IPS DF 6.9 (cell line): Measurements from ENCODE around the gene MAGEF1.

Experiments
- DNase-seq: peaks from one replicate; pipeline ENCODE4 v3.0.0-alpha.2; 2013; ENCODE audit warnings: low read depth, low spot score
- H3K27ac ChIP-seq: one replicate; pipeline ENCODE4 v1.5.1; 2013; ENCODE audit warnings: low read length, control low read depth
- H3K27me3 ChIP-seq: 2 replicates; pipeline ENCODE4 v1.6.1; 2013; ENCODE audit warnings: mild to moderate bottlenecking, low read length; ENCODE audit not compliant: control insufficient read depth, insufficient read depth
- H3K36me3 ChIP-seq: 2 replicates; pipeline ENCODE4 v1.6.1; 2013; ENCODE audit warnings: low read length; ENCODE audit not compliant: control insufficient read depth, insufficient read depth
- H3K4me1 ChIP-seq: 2 replicates; pipeline ENCODE4 v1.6.1; 2013; ENCODE audit warnings: low read length; ENCODE audit not compliant: control insufficient read depth, insufficient read depth
- H3K4me3 ChIP-seq: 2 replicates; pipeline ENCODE4 v1.5.1; 2013; ENCODE audit warnings: mild to moderate bottlenecking, low read length
- H3K9me3 ChIP-seq: 2 replicates; pipeline ENCODE4 v1.6.1; 2013; ENCODE audit warnings: low read length, inconsistent platforms; ENCODE audit not compliant: control insufficient read depth, insufficient read depth
- WGBS: extraction: QIAGEN DNeasy Blood & Tissue Kit; methylation state at CpG from one replicate; pipeline ENCODE4 v1.1.7; 2013; ENCODE audit warnings: mixed read lengths, missing lambda C conversion rate; ENCODE audit not compliant: insufficient read length, insufficient coverage; 5-methylcytosine and 5-hydroxymethylcytosine counted together

MAGEF1 gene

GRCh38 chr3:184741798-184742675 lies 30.2 kb upstream of the MAGEF1 start:
- no peaks in the 10 kb centered on the region for H3K4me1 ChIP-seq
- no CpG with 5 or more reads among the region's 12 CpGs for WGBS
- H3K36me3 ChIP-seq = no peaks in the 10 kb centered on the region
- H3K9me3 ChIP-seq = no peaks in the 10 kb centered on the region
- H3K4me3 ChIP-seq = no peak overlapping the region
- DNase-seq = no peak
- no peak overlapping the region for H3K27ac ChIP-seq
- peaks cover 2% of the 10 kb centered on the region; the same call in 1 of the 2 replicates for H3K27me3 ChIP-seq

GRCh38 chr3:184741259-184741556 lies 29.3 kb upstream of the MAGEF1 start:
- H3K4me1 ChIP-seq = no peaks in the 10 kb centered on the region
- H3K27ac ChIP-seq = no peak overlapping the region
- no CpG with 5 or more reads among the region's 8 CpGs for WGBS
- DNase-seq = no peak
- peaks cover 2% of the 10 kb centered on the region; the same call in 1 of the 2 replicates for H3K27me3 ChIP-seq
- no peak overlapping the region for H3K4me3 ChIP-seq
- H3K9me3 ChIP-seq = no peaks in the 10 kb centered on the region
- no peaks in the 10 kb centered on the region for H3K36me3 ChIP-seq

GRCh38 chr3:184740509-184741258 lies 28.8 kb upstream of the MAGEF1 start:
- DNase-seq = no peak
- peaks cover 2% of the 10 kb centered on the region; the same call in 1 of the 2 replicates for H3K27me3 ChIP-seq
- no peaks in the 10 kb centered on the region for H3K4me1 ChIP-seq
- WGBS = no CpG with 5 or more reads among the region's 9 CpGs
- H3K27ac ChIP-seq = no peak overlapping the region
- no peaks in the 10 kb centered on the region for H3K9me3 ChIP-seq
- H3K4me3 ChIP-seq = no peak overlapping the region
- no peaks in the 10 kb centered on the region for H3K36me3 ChIP-seq

GRCh38 chr3:184739594-184740505 lies 28.0 kb upstream of the MAGEF1 start:
- Histone ChIP-seq H3K9me3 (no peaks in the 10 kb centered on the region), H3K27ac (no peak overlapping the region), H3K36me3 (no peaks in the 10 kb centered on the region), H3K4me3 (no peak overlapping the region), H3K27me3 (peaks cover 2% of the 10 kb centered on the region; the same call in 1 of the 2 replicates), H3K4me1 (no peaks in the 10 kb centered on the region)
- no peak for DNase-seq
- no CpG with 5 or more reads among the region's 5 CpGs for WGBS

- DNase-seq = no peak
- H3K36me3 ChIP-seq = no peaks in the 10 kb centered on the region
- H3K27ac ChIP-seq = no peak overlapping the region
- H3K4me3 ChIP-seq = no peak overlapping the region
- WGBS = no CpG with 5 or more reads among the region's 4 CpGs
- H3K4me1 ChIP-seq = no peaks in the 10 kb centered on the region
- H3K27me3 ChIP-seq = peaks cover 2% of the 10 kb centered on the region; the same call in 1 of the 2 replicates
- no peaks in the 10 kb centered on the region for H3K9me3 ChIP-seq
These were observed 27.1 kb upstream of the MAGEF1 start for GRCh38 chr3:184738982-184739381.

- no peak for DNase-seq
- Histone ChIP-seq H3K4me1 (no peaks in the 10 kb centered on the region), H3K4me3 (no peak overlapping the region), H3K36me3 (no peaks in the 10 kb centered on the region), H3K27ac (no peak overlapping the region), H3K9me3 (no peaks in the 10 kb centered on the region), H3K27me3 (peaks cover 2% of the 10 kb centered on the region; the same call in 1 of the 2 replicates)
- WGBS = no CpG with 5 or more reads among the region's 8 CpGs
These were observed 26.6 kb upstream of the MAGEF1 start for GRCh38 chr3:184738506-184738890.

GRCh38 chr3:184737641-184738505 lies 26.0 kb upstream of the MAGEF1 start:
- Histone ChIP-seq H3K4me1 (no peaks in the 10 kb centered on the region), H3K4me3 (no peak overlapping the region), H3K27ac (no peak overlapping the region), H3K36me3 (no peaks in the 10 kb centered on the region), H3K9me3 (no peaks in the 10 kb centered on the region), H3K27me3 (peaks cover 2% of the 10 kb centered on the region; the same call in 1 of the 2 replicates)
- WGBS = no CpG with 5 or more reads among the region's 15 CpGs
- no peak for DNase-seq

- Histone ChIP-seq H3K9me3 (no peaks in the 10 kb centered on the region), H3K4me3 (no peak overlapping the region), H3K4me1 (no peaks in the 10 kb centered on the region), H3K27me3 (peaks cover 2% of the 10 kb centered on the region; the same call in 1 of the 2 replicates), H3K27ac (no peak overlapping the region), H3K36me3 (no peaks in the 10 kb centered on the region)
- no peak for DNase-seq
- no CpG with 5 or more reads among the region's 3 CpGs for WGBS
These were observed 25.2 kb upstream of the MAGEF1 start for GRCh38 chr3:184737063-184737462.

- no peaks in the 10 kb centered on the region for H3K4me1 ChIP-seq
- H3K9me3 ChIP-seq = no peaks in the 10 kb centered on the region
- DNase-seq = no peak
- H3K27me3 ChIP-seq = no peaks in the 10 kb centered on the region
- H3K36me3 ChIP-seq = no peaks in the 10 kb centered on the region
- no peak overlapping the region for H3K4me3 ChIP-seq
- no CpG with 5 or more reads among the region's 14 CpGs for WGBS
- H3K27ac ChIP-seq = no peak overlapping the region
These were observed 23.2 kb upstream of the MAGEF1 start for GRCh38 chr3:184734903-184735701.
